GM19099 (cell line): Measurements from ENCODE around the gene AGRN.

Experiments
- POLR2A ChIP-seq: IDR thresholded peaks from 3 replicates; pipeline ENCODE4 v1.6.1; 2011; ENCODE audit warnings: low read depth; ENCODE audit not compliant: insufficient read length; ENCODE audit errors: extremely low read depth

The AGRN gene

DNA sequence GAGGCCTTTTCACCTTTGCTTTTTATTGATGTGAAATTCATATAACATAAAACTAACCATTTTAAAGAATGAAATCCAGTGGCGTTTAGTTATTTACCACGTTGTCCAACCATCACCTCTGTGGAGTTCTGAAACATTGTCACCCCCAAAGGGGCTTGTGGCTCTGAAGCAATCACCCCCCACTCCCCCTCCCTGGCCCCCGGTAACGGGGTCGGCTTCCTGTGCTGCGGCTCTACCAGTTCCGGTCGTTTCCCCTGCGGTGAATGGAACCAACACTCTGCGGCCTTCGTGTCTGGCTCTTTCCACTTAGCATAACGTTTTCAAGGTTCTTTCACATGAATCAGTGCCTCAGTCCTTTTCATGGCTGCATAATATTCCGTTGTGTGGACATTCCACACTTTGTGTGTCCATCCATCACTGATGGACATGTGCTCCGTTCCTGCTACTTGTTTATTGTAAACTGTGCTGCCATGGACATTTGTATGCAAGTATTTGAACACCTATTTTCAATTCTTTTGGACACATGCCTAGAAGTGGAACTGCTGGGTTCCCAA lies 8.4 kb upstream of the AGRN start:
- no peak for TF ChIP-seq POLR2A

DNA sequence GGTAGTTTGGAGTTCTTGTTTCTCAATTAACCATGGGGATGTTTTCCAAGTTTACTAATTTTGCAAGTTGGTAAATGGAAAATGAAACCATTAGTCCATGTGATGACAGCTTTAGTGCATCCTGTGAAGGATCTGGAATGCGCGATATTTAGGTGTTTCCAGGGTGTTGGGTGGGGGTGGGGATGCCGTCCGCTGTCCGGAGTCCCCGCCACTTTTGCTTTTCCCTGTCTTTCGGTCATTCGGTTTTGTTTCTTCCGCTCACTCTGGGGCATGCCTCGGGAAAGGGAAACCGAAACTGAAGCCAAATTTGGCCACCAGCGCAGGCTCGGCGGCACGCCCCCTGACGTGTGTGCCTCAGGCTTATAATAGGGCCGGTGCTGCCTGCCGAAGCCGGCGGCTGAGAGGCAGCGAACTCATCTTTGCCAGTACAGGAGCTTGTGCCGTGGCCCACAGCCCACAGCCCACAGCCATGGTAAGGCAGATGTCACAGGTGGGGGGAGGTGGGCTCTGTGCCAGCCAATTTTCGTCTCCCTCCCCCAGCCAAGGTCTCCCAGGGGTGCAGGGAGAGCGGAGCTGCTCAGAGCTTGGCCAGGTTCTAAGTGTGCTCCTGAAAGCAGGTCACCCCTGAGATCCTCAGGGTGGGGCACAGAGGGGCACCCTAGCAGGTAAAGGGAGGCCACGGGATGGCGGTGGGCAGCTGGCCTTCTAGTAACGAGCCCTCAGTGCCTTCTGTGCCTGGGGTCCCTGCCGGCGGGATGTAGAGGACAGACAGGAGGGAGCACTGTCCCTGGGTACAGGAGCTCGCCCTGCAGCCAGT lies 6.6 kb upstream of the AGRN start, which contains the start of gene ISG15:
ISG15 (plus strand) TSS at position 393 of the 817 bp plus-strand sequence; CDS start at position 470, 77 bp downstream.
- peak; percentile 98 for TF ChIP-seq POLR2A

DNA sequence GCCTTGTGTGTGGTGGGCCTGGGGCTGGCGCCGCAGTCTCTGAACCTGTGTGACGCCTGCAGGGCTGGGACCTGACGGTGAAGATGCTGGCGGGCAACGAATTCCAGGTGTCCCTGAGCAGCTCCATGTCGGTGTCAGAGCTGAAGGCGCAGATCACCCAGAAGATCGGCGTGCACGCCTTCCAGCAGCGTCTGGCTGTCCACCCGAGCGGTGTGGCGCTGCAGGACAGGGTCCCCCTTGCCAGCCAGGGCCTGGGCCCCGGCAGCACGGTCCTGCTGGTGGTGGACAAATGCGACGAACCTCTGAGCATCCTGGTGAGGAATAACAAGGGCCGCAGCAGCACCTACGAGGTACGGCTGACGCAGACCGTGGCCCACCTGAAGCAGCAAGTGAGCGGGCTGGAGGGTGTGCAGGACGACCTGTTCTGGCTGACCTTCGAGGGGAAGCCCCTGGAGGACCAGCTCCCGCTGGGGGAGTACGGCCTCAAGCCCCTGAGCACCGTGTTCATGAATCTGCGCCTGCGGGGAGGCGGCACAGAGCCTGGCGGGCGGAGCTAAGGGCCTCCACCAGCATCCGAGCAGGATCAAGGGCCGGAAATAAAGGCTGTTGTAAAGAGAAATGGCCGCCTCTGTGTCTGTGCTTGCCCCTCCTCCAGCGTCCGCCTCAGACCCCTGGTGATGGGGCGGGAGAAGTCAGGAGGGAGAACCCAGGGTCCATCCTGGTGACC lies 5.8 kb upstream of the AGRN start:
- peak; percentile 46 for TF ChIP-seq POLR2A

DNA sequence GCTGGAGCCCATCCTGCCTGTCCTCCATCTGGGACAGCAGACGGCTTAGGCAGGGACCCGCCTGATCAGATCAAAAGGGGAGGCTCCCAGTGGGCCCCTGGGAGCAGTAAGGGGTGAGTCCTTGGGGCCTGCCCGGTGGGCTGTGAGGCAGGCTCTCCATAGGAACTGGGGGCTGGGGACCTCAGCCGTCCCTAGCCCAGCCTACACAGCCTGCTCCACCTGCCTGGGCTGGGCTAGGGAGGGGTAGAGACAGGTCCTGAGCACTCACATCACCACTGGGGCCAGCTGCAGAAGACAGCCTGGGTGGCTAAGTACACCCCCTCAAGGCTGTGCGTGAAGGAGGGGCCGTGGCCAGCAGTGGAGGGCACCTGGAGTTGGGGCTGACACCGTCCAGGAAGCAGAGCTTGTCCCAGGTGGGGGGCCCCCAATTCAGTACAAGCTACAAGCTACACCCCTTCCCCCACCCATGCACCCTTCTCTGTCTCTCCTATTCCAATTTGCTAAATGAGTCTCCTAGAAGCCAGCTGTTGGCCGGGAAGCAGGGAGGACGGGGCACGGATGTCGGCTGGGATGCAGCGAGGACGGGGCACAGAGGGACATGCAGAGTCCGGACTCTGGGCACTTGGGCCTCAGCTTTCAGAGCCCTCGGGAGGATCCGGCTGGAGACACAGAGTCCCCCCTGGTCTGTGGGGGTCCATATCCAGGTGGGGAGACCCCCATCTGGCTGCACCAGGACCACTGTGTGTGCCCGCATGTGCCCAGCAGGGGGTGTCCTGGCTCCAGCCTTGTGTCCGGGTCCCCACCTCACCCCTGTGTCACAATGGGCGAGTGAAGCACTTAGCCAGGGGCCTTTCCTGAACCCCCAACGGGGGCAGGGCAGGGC lies 4.9 kb upstream of the AGRN start:
- TF ChIP-seq POLR2A: peak; percentile 25

DNA sequence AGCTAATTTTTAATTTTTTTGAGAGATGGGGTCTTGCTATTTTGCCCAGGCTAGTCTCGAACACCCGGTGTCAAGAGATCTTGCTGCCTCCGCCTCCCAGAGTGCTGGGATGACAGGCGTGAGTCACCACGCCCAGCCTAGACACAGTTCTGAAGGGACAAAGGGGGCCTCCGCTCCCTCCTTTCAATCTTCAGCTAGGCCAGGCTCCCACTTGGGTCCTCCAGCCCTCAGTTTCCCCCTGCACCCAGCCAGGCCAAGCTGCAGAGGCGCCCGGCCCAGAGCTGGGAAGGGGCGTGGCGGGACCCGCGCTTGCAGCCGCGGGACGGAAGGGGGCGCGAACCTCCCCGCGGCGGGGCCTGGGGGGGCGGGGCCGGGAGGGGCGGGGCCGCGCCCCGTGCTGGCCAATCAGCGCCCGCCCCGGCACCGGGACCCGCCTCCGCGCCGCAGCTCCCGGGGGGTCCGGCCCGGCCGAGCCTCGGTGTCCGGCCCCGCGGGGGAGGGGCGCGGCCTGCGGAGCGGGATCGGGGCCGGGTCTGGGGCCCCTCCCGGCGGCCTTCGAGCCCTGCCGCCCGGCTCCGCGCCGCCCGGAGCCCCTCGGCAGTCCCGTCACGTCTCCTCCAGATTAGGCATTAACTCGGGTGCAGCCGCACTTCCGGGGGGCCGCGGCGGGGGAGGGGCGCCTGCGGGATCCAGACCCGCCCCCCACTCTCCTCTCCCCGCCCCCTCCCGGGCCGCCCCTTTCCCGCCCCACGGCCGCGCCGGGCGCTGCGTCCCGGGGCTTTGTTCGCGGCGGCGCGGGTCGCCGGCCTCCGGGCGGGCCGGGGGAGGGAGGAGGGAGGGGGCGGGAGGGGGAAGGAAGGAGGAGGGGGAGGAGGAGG lies 559 bp upstream of the AGRN start:
- peak; percentile 52 for TF ChIP-seq POLR2A

DNA sequence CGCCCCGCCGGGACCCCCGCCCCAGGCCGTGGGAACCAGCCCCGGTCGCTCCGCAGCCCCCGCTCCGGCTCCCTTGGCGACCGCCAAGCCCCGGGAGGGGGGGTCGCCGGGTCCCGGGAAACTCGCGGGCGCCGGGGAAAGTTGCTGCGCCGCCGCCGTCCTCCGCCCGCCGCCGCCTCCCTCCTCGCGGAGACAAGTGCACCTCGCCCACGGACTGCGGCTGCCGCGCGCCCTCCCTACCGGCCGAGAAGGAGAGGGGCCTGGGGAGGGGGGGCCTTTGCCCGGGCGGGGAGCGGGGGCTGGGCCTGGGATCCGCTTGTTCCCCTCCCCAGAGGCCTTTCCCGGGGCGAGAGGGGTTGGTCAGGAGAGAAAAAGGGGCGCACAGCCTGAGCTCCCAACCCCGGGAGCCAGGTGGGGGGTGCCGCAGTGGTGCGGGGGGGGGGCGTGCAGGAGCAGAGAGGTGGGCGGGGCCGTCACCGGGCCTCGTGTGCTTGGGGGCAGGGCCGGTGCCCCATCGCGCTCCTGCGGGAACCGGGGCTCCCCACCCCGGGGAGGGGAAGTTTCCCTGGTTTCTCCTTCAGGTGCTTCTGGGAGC lies 592 bp downstream of the AGRN start:
- no peak for TF ChIP-seq POLR2A

DNA sequence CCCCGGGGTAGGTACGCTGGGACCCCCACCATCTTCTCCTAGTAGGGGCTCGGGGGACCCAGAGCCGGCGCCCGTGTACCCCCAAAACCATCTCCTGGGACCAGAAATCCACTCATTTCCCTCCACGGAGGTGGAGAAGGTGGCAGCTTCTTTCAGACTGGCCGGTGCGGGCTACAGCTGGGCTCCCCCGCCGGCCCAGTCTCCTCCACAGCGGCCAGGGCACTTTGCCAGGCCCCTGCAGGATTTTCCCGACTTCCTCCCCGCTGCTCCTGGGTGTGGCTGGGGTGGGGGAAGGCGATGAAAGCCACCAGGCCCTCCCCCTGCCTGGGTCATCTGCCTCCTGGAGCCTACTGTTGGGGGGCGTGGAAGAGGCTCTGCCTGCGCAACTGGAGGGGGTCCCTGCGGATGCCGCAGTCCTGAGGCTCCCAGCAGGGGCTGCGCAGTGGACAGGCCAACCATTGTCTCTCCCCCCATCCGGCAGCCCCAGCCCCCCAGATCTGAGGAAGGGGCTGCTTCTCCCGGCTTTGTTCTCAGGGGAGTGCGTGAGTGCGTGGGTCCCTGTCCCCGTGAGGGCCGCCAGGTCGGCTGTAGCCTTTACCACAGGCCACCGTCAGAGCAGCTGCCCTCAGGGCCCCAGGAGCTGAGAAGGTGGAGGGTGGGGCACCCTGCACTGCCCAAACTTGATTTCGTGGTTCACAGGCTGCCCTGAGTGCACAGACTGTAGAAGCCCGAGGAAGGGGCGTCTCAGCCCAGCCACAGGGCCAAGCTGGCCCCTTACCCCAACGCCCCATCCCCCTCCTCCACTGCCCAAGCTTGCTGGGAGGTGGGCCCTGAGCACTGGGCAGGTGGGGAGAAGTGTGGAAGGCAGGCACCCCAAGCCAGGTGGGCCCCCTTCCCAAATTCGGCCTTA lies 1.3 kb downstream of the AGRN start:
- no peak for TF ChIP-seq POLR2A

DNA sequence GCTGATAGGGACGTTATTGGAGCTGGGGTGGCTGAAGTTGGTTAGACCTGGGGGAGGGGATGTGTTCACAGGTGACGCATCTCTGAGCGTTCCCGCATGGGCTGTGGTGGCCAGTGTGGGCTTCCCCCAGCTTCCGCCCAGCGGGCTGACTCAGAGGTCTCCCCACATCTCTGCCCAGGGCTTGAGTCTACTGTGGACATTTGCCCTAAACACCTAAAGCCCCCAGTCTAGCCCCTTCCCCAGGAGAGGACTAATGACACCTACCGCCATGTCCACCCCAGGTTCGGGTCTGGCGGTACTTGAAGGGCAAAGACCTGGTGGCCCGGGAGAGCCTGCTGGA lies 2.0 kb downstream of the AGRN start:
- no peak for TF ChIP-seq POLR2A

DNA sequence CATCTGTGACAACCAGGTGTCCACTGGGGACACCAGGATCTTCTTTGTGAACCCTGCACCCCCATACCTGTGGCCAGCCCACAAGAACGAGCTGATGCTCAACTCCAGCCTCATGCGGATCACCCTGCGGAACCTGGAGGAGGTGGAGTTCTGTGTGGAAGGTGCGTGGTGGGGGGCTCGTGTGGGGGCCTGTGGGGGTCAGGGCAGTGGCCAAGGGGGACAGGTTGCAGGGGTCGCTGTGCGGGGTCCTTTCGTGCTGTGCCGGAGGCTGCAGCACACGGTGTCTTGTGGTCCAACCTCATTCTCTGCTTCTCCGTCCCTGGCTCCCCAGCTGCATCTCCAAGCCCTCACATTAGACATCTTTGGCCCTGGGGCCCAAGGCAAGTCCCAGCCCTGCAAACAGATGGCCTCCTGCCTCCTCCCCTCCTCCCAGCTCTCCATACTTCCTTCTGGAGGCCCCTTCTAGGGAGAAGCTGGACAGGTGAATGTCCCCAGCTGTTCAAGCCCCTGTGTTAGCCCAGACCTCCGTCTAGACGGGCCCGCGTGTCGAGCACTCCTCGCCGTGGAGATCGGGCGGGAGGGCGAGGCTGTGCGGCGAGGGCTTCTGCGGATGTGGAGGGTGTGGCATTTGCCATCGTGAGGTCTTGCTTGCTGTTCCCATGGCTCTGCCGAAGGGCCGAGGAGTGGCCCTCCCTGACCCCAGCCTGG lies 2.5 kb downstream of the AGRN start:
- no peak for TF ChIP-seq POLR2A

DNA sequence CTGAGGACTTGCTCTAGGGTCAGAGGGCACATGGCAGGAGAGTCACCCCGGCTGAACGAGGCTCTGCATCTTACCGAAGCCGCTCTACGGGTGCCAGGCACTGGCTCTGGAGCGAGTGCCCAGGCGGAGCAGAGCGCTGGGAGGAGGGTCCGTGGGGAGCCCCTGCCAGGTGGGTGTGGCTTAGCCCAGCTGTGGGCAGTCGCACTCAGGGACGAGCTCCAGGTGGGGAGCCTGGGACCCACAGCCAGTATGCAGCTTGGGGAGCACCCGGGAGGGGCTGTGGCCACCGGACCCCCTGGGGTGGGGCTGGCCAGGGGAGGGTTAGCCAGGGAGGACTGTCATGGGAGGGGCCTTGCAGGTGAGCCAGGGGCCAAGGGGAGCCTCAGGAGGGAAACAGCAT lies 3.8 kb downstream of the AGRN start:
- TF ChIP-seq POLR2A: no peak

DNA sequence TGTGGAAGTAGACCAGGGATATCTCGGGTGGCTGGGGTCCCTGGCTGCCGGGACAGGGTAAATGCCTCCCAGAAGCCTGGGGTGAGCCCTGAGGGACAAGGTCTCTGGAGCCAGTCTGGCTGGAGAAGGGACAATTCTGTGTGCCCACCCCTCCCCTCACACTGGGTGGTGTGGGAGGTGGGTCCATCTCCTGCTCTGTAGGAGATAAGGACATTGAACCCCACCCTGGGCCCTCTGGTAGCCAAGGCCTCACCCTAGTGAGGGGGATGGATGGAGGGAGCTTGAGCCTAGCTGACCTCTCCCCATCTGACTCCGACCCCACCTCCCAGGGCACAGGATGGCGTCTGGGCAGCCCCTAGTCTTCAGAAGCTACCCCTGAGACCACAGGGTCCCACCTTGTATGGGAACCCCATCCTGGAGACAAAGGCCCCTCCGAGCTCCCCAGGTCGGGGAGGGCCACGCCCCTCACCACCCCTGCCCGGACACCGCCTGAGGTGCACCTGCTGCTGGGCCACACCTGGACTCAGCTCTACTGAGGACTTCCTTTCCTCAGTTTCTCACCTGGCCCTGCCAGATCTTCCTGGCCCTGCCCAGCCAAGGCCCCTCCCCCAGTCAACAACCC lies 4.3 kb downstream of the AGRN start:
- no peak for TF ChIP-seq POLR2A
